Superior temporal gyrus (tissue), 1 donor: ENCODE results near the gene RAPGEF4.
"Not testable (repeated sequence)": the region's sequence is repeated elsewhere in the genome, so short reads cannot be mapped to it uniquely, and the experiment has no call there.

Source experiments
- DNase-seq: peaks from one replicate; pipeline ENCODE4 v3.0.0-alpha.2; 2016; ENCODE audit errors: extremely low spot score

RAPGEF4 gene

GRCh38 chr2:173093617-173094016 is 358.0 kb downstream of the RAPGEF4 start:
- DNase-seq: not testable (repeated sequence)

- DNase-seq: no peak
Observed at GRCh38 chr2:173094731-173095130, 359.1 kb downstream of the RAPGEF4 start.

- no peak for DNase-seq
Observed at GRCh38 chr2:173095356-173095755, 359.7 kb downstream of the RAPGEF4 start.

- no peak for DNase-seq
Observed at GRCh38 chr2:173099271-173099670, 363.6 kb downstream of the RAPGEF4 start.

GRCh38 chr2:173099804-173100203 is 364.2 kb downstream of the RAPGEF4 start:
- DNase-seq: no peak

GRCh38 chr2:173101687-173102086 is 366.0 kb downstream of the RAPGEF4 start:
- DNase-seq: no peak
